HL-60/S4 (cell line): ENCODE measurements around the gene VPS51.

Source experiments
- in situ Hi-C: fragments of 300-500 bp; cut with MboI; formaldehyde crosslinking; loops from 2 replicates; pipeline ENCODE4 v1.14.3; 2022; ENCODE audit warnings: low sequenced_read_pairs

The VPS51 gene

GRCh38 chr11:65071907-65072630 lies 23.9 kb upstream of the VPS51 start:
- in situ Hi-C loops = no loop called here

GRCh38 chr11:65072631-65072966 lies 23.4 kb upstream of the VPS51 start:
- in situ Hi-C loops = no loop called here

GRCh38 chr11:65077451-65077850 lies 18.6 kb upstream of the VPS51 start:
- in situ Hi-C loops = no loop called here

DNA sequence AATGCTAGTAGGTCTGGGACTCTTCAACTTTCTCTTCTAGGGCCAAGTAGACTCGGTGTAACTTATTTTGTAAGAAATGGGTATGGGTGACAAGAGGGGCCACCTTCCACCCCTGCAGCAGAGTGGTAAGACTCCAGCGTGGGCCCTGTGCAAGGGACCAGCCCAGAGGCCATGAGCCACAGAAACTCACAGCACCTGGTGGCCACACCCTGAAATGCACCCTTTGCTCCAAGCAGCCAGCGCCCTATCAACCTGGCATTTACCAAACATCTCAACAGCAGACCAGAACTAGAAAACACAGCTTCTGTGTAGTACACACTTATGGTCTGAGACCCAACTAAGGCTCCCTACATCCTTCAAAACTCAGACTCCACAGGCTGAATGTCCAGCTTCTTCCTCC lies 17.9 kb upstream of the VPS51 start:
- in situ Hi-C loops = no loop called here

DNA sequence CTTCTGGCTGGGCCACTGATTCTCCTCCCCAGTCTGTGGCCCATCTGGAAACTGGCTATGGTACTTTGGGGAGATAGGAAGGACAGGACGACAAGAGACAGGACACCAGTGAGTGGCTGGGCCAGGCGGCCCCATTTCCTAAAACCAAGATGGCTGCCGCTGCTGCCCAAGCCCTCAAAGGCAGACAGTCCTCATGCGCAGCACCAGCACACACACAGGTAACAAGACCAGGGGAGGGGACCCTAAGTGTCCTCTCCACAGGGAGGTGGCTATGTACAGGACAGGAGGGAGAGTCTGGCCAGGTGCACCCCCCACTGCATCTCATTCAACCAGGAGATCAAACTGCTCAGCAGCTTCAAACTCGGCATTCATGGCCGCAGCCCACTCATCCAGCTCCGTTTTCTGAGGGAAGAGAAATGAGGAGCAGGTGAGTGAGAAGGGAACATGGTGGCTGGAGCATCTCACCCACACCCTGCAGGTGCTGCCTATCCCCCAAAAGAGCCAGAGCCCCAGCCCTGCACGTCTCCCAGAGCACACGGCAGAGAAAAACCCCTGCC lies 17.1 kb upstream of the VPS51 start:
- in situ Hi-C loops = no loop called here

- in situ Hi-C loops = loop anchor here (5.0 kb wide), 1 partner anchor 56 kb away; the partner anchor contains the start of gene SNX15
Measured at GRCh38 chr11:65083134-65083833, 12.7 kb upstream of the VPS51 start.

DNA sequence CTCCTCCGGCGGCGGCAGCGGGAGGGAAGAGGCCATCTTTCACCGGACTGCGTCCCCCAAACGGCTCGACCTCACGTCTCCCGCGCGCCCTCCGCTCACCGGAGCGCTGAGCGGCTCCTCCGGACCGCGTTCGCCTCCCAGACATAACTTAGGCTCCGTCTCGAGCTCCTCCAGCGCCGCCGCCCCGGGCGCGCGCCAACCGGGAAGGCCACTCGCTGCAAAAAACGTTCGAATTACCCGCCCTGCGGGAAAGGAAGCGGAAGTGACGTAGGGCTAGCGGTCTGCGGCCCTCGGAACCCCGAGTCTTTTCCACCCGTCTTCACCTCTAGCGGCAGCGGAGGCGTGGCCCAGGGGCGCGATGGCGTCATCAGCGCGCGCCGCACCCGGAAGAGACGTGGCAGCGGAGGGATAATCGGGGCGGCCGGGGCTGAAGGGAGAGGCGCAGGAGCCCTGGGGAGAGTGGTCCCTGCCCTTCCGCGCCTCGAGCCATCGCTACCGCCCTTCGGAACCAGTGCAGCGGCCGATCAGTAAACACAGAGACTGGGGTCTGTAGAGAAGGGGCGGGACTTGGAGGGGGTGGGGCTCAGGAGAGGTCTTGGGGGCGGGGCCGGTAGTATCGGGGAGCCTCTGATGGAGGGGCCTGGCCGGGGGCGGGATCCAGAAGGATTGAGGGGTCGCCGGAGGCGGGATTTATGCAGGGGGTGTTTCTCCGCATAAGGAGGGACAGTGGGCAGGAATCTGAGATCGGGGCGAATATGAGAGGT lies 12.0 kb upstream of the VPS51 start, which contains the start of the genes CDCA5 and ZFPL1:
TSS of gene CDCA5 (minus strand) at position 207 of the 764 bp plus-strand sequence. CDS start at position 145, 62 bp downstream.
TSS of gene ZFPL1 (plus strand) at position 389 of the 764 bp plus-strand sequence. CDS start 477 bp downstream, outside the sequence.
- in situ Hi-C loops = loop anchor here (5.0 kb wide), 1 partner anchor 57 kb away; the partner anchor contains the start of gene SNX15

- in situ Hi-C loops = loop anchor here (5.0 kb wide), 1 partner anchor 57 kb away; the partner anchor contains the start of gene SNX15
Measured at GRCh38 chr11:65084598-65085375, 11.2 kb upstream of the VPS51 start.

DNA sequence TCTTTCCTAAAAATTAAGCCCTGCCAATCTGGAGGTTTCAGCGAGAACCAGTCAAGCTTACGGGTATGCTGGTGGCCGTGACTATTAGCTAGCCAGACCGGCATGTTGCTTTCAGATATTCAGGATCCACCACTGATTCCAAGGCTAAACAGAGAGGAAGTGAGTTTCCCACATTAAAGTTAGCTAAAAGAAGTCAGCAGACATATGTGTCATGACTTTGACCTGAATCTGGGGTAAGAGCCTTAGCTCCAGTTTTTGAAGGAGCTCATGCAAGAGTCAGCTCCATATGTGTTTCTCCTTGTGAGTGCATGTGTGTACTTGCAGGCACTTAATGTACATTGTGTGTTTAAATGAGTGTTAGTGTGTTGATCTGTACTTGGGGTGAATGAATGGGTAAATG lies 10.6 kb upstream of the VPS51 start:
- in situ Hi-C loops = no loop called here

DNA sequence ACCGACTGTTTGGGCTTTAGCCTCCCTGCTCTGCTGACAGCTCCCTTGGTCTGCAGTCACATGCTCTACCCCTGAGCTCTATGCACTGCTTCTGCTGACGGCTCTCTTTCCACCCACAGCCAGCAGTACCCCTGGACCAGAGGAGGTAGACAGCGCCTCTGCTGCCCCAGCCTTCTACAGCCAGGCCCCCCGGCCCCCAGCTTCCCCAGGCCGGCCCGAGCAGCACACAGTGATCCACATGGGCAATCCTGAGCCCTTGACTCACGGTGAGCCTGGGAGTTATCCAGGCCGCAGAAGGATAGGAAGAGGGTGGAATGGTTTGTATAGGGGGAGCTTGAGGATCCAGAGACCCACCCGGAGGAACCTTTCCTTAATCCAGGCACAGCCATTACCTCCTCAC lies 9.2 kb upstream of the VPS51 start:
- in situ Hi-C loops = no loop called here

DNA sequence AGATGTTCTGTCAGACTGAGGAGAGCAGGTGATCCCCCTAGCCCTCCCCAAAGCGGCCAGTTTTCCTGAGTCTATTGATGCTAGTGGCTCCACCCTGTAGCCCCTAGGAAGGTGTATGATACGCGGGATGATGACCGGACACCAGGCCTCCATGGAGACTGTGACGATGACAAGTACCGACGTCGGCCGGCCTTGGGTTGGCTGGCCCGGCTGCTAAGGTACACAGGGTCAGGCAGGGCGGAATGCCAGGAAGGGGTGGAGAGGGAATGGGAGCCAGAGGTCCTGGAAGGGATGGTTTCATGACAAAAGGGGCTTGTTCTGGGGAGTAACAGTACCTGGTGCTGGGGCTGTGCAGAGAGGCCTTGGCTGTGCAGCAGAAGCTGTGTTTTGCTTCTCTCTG lies 8.8 kb upstream of the VPS51 start:
- in situ Hi-C loops = no loop called here

GRCh38 chr11:65087827-65088226 lies 8.2 kb upstream of the VPS51 start:
- in situ Hi-C loops = no loop called here

DNA sequence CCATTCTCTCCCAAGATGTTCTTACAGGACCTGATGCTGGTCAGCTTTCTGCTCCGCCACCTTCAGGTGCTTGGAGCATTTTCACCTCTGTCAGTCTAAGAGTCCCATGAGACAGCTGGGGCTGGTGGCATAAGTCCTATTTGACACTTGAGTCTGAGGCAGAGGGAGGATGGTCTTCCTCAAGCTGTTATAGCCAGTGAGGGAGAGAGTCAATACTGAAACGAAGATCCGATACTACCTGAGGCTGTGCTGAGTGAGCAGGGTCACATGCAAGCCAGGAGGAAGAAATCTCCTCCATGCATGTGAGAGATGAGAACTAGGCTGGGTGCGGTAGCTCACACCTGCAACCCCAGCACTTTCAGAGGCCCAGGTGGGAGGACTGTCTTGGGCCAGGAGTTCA lies 6.4 kb upstream of the VPS51 start:
- in situ Hi-C loops = no loop called here

DNA sequence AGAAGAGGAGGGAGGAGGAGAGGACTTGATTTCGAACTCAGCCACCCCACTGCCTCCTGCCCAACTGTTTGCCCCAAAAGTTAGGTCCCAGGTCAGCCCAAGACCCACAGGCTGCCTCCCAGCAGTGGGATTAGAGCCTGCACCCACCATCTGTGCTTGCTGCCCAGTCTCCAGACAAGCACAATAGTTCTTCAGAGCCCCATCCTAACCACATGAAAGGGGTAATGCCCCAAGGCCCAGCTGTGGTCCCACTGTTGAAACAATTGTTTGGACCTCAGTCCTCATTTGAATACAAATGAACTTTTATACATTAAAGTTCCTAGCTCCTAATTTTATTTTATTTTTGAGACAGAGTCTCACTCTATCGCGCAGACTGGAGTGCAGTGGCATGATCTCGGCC lies 5.4 kb upstream of the VPS51 start:
- in situ Hi-C loops = no loop called here

DNA sequence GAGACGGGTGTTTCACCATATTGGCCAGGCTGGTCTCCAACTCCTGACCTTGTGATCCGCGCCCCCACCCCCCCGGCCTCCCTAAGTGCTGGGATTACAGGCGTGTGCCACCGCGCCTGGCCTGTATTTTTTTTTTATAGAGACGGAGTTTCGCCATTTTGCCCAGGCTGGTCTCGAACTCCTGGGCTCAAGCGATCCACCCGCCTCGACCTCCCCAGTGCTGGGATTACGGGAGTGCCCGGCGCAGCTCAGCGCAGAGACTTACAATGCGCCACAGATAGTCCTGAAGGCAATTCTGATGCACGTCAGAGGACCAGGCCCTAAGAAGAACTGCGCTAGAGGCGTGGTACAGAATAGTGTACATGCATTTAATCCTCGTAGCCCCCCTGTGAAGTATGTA lies 587 bp upstream of the VPS51 start:
- in situ Hi-C loops = no loop called here

GRCh38 chr11:65096926-65097325 lies 912 bp downstream of the VPS51 start:
- in situ Hi-C loops = no loop called here

DNA sequence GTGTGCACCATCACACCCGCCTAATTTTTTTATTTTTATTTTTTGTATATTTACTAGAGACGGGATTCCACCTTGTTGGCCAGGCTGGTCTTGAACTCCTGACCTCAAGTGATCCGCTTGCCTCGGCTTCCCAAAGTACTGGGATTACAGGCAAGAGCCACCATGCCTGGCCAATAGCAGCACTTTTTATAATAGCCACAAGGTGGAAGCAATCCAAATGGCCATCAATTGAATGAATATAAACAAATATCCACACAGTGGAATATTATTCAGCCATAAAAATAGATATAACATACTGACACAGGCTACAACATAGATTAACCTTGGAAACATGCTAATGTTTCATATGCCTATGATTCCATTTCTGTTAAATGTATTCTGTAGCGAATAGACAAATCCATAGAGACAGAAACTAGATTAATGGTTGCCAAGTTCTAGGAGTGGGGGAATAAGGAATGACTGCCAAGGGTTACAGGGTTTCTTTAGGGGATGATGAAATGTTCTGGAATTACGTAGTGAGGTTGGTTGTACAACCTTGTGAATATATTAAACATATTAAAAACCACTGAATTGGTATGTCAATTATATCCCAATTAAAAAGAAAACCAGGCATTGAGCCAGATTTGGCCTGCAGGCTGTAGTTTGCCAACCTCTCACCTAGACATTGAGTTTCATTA lies 4.8 kb downstream of the VPS51 start:
- in situ Hi-C loops = no loop called here

DNA sequence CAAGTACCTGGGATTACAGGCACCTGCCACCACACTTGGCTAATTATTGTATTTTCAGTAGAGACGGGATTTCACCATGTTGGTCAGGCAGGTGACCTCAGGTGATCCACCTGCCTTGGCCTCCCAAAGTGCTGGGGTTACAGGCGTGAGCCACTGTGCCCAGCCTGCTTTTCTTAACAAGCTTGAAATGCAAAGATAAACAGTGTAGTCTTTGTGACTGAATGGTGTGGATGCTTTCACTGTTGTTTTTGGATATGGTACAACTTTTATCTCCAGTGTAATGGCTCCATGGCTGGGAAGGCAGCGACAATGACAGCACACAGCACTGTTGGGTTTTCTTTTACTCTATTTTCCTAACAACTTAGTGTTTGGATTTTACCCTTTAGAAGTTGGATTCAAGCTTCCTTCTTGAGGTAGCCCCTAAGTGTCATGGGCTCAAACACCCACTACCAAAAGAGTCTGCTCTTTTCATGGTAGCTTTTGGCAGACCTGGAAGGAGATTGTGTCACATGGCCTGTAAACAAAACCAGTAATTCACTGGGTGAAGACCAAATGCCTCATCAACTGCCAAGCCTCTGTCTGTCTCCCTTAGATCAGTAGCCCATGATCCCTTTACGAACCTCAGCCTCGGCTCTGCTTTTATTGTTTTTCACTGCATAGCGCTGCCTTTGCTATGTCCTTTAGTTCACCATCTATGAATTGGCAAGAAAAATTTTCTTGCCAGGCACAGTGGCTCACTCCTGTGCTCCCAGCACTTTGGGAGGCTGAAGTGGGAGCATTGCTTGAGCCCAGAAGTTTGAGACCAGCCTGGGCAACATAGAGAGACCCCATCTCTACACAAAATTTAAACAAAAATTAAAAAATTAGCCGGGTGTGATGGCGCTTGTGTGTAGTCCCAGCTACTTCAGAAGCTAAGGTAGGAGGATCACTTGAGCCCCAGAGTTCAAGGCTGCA lies 6.4 kb downstream of the VPS51 start:
- in situ Hi-C loops = no loop called here

GRCh38 chr11:65103476-65103875 lies 7.5 kb downstream of the VPS51 start:
- in situ Hi-C loops = no loop called here
